Stimulated activated CD8-positive, alpha-beta memory T cell treated with anti-CD3 and anti-CD28 coated beads, Interleukin-2, amount 100 ng/mL, for 48 hours (primary cell): Measurements from ENCODE around the gene MCF2.

Experiments
- DNase-seq, 2 donors: peaks; one replicate each; pipeline ENCODE4 v3.0.0-alpha.2; 2020; ENCODE audit warnings: low read depth in 2 of 2

Gene MCF2

DNA sequence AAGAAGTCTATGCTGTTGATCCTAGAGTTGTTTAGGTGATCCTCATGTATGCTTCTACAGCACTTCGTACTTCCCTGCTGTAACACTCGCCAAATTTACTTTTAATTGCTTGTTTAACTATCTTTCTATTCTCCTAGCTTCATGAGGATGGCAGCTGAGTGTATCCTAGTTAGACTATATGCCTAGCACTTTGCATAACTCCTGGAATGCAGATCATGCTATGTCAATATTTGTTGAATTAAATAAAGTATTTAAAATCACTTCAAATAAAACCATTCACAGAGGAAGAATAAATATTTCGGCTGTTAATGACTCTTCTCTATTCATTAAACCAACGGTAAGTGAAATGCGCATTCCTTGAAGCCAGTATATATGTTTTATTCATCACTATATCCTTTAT is 122.4 kb downstream of the MCF2 start:
- no peak for DNase-seq

DNA sequence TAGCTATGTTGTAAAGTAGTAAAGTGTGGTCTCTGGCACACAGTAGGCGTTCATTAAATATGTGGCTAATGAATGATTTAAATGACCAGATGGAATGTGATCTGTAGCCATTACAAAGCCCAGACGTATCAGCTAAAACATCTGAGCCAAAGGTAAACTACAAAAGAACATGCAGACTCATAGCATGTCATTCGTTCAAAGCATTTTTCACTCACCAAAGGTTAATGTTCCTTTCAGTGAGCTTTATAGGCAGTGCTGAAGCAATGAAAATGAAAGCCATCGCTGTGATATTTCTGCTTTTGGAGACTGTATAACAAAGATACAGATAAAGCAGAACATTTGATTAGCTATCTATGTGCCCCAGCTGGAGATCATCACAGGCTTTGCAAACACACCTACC is 126.9 kb downstream of the MCF2 start:
- no peak for DNase-seq

DNA sequence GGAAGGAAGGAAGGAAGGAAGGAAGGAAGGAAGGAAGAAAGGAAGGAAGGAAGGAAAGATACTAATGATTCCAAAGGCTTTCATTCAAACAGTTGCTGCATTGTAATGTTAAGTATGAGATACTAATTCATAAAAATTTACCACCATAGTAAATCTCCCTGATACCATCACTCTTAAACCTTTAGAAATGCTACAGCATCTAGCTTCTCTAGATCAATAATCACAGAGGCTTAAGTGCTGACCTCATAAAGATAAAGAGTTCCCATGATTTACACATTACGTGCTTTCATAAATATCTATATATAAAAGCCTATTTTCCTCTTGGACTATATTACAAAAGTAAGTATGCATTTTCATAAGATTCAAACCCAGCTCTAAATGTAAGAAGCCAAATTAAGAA is 141.0 kb downstream of the MCF2 start:
- DNase-seq, result no peak

DNA sequence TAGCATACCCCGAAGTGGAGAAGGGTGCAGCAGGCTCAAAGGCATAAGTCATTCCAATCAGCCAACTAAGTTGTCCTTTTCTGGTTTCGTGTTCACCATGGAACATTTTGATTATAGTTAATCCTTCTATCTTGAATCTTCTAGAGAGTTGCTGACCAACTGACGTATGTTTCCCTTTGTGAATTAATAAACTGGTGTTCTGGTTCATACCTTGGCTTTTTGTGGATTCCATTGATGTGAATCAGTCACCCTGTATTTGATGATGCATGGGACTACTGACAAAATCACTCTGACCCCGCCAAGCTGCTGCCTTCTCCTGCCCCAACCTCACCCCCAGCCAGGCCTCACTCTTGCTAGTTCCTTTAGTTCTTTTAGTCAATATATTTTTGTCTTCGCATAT is 144.7 kb downstream of the MCF2 start:
- no peak for DNase-seq

DNA sequence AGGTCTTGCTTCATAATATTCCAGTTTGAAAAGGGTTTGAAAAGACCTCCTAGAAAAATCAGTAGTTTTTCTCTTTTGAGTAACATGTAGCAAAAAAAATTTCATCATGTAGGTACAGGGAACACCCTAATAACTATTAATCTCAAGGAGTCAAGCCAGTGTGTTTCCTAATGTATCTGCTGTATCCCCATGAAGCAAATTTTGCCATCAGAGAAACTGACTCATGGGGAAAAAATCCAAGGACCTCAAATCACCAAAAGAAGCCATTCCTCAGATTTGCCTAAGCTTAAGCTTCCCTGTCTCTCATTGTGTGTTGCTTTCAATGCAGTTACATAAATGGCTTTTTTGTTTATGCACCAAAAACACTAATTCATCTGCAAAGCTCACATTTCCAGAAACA is 147.7 kb downstream of the MCF2 start:
- DNase-seq, result no peak

DNA sequence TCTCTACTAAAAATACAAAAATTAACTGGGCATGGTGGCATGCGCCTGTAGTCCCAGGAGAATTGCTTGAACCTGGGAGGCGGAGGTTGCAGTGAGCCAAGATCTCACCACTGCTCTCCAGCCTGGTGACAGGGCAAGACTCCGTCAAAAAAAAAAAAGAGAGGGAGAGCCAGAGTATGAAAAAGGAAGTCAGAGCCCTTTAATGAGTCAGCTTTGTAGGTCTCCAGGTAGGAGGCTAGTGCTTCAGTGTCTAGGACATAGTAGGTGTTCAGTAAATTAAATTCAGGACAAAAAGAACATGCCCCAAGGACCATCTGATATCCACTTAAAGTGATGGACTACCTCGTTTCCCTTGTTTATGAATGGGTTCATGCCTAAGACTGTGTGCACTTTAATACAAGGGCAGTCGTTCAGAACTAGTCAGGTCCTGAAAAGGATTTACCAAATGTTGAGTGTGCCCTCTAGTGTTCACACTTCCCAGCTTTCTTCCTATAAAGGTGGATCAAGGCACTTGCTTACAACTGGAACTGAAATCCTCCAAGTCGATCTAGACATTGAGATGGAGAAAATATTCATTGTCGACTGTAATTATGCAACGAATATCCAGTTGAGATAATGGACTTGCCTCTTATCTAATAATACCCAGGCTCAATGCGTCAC is 148.5 kb downstream of the MCF2 start:
- DNase-seq, result no peak

DNA sequence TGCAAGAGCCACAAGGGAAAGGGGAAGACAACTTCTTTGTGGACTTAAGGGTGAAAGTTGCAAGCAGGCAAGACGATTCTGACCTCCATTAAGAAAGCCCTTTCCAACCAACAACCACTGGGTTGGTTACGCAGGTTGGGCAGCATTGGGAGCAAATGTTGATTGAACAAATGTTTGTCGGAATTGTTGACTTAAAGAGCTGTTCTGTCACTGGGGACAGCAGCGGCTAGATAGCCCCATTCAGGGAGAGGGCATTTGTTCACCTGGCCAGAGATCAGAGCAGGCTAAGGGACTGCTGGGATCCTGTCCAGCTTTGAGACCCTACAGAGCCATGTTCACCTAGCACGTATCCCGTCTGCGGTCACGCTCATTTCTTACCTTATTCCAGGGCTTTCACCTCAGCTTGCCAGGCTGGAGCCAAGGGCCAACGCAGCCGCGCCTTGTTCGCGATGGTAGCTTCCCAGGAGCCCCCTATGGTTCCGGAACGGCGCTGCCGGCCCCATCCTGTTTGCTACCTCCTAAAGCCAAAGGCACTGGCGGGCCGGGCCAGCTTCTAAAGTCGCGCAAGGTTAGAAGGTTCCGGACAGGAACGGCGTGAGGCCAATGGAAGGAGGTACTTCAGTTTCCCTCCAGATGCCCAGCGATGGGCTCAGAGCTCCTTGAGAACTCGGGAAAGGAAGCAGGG is 152.8 kb downstream of the MCF2 start:
- DNase-seq, result no peak

DNA sequence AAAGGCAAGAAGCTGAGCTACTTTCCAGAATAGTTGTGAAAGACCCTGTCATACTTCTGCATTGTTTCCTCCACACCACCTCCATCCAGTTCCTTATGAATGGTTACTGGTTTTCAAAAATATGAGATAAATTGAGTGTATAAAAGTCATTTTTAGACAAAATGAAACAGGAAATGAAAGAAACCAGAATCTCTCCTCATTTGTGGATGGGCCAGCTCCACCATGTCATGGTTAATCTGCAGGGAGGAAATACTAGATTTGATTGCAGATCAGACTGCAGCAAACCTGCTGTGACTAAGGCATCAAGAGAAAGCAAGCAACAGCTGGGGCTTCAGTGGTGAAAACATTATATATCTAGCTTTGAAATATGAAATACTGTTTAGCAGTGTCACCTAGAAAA is 153.6 kb downstream of the MCF2 start:
- DNase-seq, result no peak

DNA sequence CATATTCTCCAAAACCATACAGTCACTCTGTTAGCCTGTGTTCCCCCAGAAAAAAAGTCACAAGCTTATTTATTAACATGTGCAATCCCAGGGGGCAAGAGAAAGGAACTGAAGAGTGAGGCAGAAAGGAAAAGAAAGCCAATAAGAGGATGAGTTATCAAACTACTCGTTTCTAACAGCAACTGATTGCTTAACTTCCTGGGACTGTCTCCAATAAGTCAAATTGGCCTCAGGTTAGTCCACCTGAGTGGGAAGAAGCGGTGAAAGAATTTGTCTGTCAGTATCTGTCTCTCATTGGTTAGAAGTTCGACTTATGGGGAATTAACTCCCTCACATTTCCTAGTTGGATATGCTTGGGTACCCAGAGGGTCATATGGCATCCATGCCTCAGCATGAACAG is 163.4 kb downstream of the MCF2 start:
- DNase-seq, result no peak

DNA sequence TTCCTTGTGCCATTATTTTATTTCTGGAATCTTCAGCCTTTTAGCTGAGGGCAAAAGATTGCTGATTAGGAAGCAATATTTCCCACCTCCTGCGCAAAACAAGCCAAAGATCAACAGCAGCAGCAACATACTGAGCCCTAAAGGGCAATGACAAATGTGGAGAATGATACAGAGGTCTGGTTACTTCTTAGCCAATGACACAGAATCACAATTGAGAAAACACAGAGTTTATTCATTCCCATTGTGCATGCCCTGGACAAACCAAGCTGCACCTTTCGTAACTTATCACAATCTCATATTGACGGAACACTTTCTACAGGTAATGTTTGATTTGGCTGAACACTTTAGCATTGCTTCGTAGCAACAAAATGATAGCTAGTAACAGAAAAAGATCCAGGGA is 164.0 kb downstream of the MCF2 start:
- no peak for DNase-seq

DNA sequence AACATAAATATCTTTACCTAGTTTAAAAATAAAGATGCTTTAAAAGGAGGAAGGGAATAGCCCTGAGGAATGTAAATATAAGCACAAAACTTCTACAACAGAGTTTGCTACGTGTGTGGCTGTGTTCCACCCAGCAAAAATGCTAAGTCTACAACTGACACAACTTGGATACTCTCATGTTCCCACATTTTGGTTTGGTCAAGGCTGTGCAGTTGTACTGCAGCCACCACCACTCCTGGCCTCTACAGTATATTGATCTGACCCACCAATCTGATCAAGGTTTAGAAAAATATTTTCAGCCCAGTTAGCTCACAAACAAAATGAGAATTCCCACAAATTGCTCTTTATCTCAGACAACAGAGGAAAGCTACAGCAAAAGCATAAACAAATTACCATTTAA is 165.3 kb downstream of the MCF2 start:
- DNase-seq, result no peak

DNA sequence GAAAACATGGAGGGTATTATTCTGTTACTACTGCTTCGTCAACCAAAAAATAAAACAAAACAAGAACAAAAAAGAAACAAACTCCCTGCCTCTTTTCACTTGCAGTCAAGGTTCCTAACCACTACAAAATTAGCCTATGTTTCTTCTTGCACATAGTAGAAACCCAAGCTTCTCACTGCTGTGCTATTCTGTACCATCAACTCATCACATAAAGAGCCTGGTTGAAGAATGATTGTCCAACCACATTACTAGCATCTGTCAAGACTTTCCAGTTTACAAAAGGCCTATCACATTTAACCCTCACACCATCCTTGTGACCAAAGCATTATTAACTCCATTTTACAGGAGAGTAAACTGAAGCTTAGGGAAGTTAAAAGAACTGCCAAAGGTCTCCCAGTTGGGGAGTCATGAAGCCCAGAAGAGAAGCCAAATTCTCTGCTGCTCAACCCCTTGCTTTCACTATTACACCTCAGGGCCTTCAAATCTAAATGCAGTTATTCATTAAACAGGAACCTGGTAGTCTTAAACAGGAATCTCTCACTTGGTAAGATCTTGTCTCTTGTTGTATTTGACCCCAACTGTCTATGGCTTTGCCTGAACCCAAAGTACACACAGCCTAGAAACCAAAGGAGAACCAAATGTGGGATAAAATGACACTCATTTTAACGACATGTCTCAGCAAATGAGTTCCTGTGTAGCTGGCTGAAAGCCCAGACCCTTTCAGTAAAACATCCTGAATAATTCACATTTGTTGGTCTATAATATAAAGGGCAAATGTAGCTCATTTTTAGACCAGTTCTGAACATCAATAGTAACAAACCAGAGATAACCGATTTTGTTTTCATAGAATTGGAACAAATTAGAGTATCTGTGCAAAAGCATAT is 168.8 kb downstream of the MCF2 start:
- DNase-seq, result no peak

DNA sequence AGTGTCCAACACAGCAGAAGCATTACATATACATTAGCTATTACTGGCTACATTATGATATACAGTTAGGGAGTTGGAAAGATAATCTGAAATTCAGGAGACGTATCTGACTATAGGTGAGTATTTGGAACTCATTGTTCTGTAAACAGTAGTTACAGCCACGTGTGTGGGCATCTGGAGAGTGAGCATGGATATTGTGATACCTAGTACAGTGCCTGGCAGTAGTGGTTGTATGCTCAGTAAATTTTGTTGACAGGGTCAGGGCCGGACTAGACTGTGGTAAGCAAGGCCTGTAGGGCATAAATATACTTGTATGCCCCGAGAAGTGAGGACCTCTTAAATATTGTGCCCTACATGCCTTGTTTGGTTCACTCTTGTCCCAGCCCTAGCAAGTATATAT is 174.5 kb downstream of the MCF2 start:
- DNase-seq, result no peak

DNA sequence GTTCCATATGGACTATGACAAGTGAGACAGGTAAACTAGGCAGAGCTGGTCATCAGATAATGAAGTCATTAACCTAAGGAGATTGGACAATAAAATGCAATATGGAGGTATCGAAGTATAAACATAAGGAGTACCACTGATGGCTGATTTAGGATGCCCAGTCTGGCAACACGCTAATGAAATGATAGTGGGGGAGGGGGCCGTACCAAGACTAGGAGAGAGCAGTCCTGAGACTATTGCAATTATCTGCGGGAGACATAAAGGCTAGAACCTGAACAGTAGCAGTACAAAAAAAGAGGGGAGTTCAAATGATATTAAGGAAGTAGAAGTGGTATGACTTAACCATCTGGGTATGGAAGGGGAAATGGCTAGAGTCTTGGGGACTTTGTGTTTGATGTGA is 175.1 kb downstream of the MCF2 start:
- DNase-seq, result no peak
